Osteoblast (primary cell): ENCODE measurements around the gene JAK1. TPM values are rescaled to one million over a fixed set of nuclear protein-coding genes. Genes with fewer than 3 reads are reported as not detected.

Source experiments
- DNase-seq: peaks from one replicate; pipeline ENCODE4 v3.0.0; 2011; ENCODE audit warnings: low spot score, mixed read lengths; ENCODE audit not compliant: insufficient read length; ENCODE audit errors: missing footprints
- H2AFZ ChIP-seq: 2 replicates; pipeline ENCODE4 v1.6.0; 2011; ENCODE audit warnings: mild to moderate bottlenecking, low read length
- H3K27ac ChIP-seq: 2 replicates; pipeline ENCODE4 v1.5.1; 2011; ENCODE audit warnings: mild to moderate bottlenecking, low read depth, low read length, moderate library complexity
- H3K27me3 ChIP-seq: 2 replicates; pipeline ENCODE4 v1.6.0; 2012; ENCODE audit warnings: mild to moderate bottlenecking, control low read depth, inconsistent platforms, low read length, moderate library complexity; ENCODE audit not compliant: insufficient read depth
- H3K36me3 ChIP-seq: 2 replicates; pipeline ENCODE4 v1.5.1; 2011; ENCODE audit warnings: mild to moderate bottlenecking, low read length, control low read depth, moderate library complexity; ENCODE audit not compliant: insufficient read depth
- H3K4me1 ChIP-seq: 2 replicates; pipeline ENCODE4 v1.5.1; 2011; ENCODE audit warnings: mild to moderate bottlenecking, low read length, control low read depth, moderate library complexity; ENCODE audit not compliant: insufficient read depth
- H3K4me2 ChIP-seq: 2 replicates; pipeline ENCODE4 v1.6.0; 2011; ENCODE audit warnings: mild to moderate bottlenecking, low read length; ENCODE audit not compliant: insufficient read depth
- H3K4me3 ChIP-seq: fragments of 200-600 bp; sonication (generic); 3 replicates; pipeline ENCODE4 v1.5.1; 2012; ENCODE audit warnings: mild to moderate bottlenecking, low read length, inconsistent platforms; ENCODE audit not compliant: insufficient read depth
- H3K79me2 ChIP-seq: 2 replicates; pipeline ENCODE4 v1.6.0; 2012; ENCODE audit warnings: mild to moderate bottlenecking, low read length, control low read depth, inconsistent platforms; ENCODE audit not compliant: insufficient read depth
- H3K9me3 ChIP-seq: 2 replicates; pipeline ENCODE4 v1.5.1; 2011; ENCODE audit warnings: low read depth, low read length, control low read depth
- H4K20me1 ChIP-seq: 2 replicates; pipeline ENCODE4 v1.6.0; 2012; ENCODE audit warnings: mild to moderate bottlenecking, low read length, control low read depth; ENCODE audit not compliant: insufficient read depth
- total RNA-seq: library from RNA; depleted of rRNA; stranded (reverse); fragments of >200 nt; gene quantifications from 2 replicates; pipeline ENCODE4 v1.2.3, GENCODE V29; 2012
- TF ChIP-seq, protein P1 (sequence below): IDR thresholded peaks from 2 replicates; pipeline ENCODE4 v1.5.1; 2011; ENCODE audit warnings: mild to moderate bottlenecking, low read depth, low read length, moderate library complexity; ENCODE audit errors: extremely low read depth

JAK1 gene
- total RNA-seq, 1 donor: 197 TPM

DNA sequence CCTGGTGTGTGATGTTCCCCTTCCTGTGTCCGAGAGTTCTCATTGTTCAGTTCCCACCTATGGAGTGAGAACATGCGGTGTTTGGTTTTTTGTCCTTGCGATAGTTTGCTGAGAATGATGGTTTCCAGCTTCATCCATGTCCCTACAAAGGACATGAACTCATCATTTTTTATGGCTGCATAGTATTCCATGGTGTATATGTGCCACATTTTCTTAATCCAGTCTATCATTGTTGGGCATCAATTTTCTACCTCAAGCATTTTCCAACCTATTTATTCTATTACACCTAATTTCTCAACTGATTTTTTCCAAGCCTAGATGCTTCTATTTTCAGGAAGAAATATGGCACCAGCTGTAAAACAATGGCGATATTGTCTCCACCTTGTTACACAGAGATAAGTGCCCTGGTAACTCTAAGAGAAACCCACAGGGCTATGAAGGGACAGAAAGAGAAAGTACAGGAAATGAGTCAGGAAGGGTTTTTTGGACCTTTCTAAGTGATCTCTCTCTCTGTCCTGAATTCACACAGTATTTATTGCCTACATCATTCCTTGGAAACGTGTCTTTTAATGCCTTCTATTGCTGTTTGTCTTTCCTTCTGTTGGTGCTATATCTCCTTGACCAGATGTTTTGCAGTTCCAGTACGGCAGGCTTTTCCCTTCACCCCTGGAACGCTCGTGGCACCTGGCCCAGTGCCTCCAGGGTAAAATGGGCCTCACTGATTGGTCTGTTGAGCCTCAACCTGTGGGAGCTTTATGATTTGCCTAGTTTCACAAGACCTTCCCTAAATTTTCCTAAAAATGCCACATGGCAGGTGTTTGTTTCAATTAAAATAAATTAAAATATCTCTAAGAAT is 14.6 kb upstream of the JAK1 start:
- Histone ChIP-seq H3K27ac (no peak overlapping the region), H3K4me3 (no peak overlapping the region), H3K4me1 (peaks cover 4% of the 10 kb centered on the region), H3K9me3 (no peaks in the 10 kb centered on the region), H3K27me3 (no peaks in the 10 kb centered on the region), H3K36me3 (no peaks in the 10 kb centered on the region), H3K4me2 (no peak overlapping the region), H3K79me2 (no peaks in the 10 kb centered on the region), H2AFZ (no peak overlapping the region), H4K20me1 (no peaks in the 10 kb centered on the region)
- TF ChIP-seq, protein P1, sequence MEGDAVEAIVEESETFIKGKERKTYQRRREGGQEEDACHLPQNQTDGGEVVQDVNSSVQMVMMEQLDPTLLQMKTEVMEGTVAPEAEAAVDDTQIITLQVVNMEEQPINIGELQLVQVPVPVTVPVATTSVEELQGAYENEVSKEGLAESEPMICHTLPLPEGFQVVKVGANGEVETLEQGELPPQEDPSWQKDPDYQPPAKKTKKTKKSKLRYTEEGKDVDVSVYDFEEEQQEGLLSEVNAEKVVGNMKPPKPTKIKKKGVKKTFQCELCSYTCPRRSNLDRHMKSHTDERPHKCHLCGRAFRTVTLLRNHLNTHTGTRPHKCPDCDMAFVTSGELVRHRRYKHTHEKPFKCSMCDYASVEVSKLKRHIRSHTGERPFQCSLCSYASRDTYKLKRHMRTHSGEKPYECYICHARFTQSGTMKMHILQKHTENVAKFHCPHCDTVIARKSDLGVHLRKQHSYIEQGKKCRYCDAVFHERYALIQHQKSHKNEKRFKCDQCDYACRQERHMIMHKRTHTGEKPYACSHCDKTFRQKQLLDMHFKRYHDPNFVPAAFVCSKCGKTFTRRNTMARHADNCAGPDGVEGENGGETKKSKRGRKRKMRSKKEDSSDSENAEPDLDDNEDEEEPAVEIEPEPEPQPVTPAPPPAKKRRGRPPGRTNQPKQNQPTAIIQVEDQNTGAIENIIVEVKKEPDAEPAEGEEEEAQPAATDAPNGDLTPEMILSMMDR: no peak
- no peak for DNase-seq

DNA sequence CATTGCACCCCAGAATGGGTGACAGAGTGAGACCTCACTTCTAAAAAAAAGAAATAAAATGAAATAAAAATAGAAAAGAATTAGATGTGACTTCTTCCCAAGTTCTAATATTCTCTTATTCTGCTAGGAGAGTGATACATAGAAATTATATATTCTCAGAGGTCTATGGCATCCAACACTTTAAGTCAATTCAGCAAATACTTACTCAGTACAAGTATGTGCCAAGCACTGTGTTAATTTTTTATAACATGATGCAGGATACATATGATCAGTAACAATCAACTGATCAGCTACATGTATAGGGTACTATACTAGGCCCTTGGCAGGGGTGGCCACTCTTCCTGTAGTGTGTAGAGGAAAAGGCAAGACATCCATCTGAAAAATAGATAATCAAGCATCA is 13.0 kb upstream of the JAK1 start:
- no peaks in the 10 kb centered on the region for H4K20me1 ChIP-seq
- H3K27me3 ChIP-seq: no peaks in the 10 kb centered on the region
- H3K4me1 ChIP-seq: peaks cover 4% of the 10 kb centered on the region
- H3K36me3 ChIP-seq: no peaks in the 10 kb centered on the region
- H3K79me2 ChIP-seq: no peaks in the 10 kb centered on the region
- no peak overlapping the region for H3K4me2 ChIP-seq
- no peak overlapping the region for H2AFZ ChIP-seq
- TF ChIP-seq, protein P1: no peak
- H3K9me3 ChIP-seq: no peaks in the 10 kb centered on the region
- no peak for DNase-seq
- H3K4me3 ChIP-seq: no peak overlapping the region
- H3K27ac ChIP-seq: no peak overlapping the region

DNA sequence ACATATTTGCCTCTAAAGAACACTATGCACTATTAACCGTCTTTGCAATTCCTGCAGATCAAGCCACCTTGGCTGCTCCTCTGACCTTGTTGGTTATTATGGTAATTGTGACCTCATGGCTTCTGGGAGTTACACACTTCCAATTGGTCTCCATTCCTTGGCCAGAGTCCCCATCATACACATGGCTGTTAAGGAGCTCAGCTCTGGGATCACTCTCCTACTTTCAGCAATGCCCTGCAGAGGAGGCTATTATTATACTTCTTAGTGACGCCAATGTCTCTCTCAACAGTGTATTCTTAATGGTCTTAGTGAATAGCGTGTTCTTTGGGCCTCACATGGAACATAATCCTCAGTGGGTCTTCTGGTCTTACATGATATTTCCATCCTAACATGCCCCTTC is 10.0 kb upstream of the JAK1 start:
- H2AFZ ChIP-seq: no peak overlapping the region
- no peaks in the 10 kb centered on the region for H3K27me3 ChIP-seq
- no peak for DNase-seq
- H4K20me1 ChIP-seq: no peaks in the 10 kb centered on the region
- H3K4me2 ChIP-seq: no peak overlapping the region
- TF ChIP-seq, protein P1: no peak
- H3K4me3 ChIP-seq: no peak overlapping the region
- H3K79me2 ChIP-seq: no peaks in the 10 kb centered on the region
- H3K27ac ChIP-seq: no peak overlapping the region
- no peaks in the 10 kb centered on the region for H3K4me1 ChIP-seq
- no peaks in the 10 kb centered on the region for H3K36me3 ChIP-seq
- H3K9me3 ChIP-seq: no peaks in the 10 kb centered on the region

DNA sequence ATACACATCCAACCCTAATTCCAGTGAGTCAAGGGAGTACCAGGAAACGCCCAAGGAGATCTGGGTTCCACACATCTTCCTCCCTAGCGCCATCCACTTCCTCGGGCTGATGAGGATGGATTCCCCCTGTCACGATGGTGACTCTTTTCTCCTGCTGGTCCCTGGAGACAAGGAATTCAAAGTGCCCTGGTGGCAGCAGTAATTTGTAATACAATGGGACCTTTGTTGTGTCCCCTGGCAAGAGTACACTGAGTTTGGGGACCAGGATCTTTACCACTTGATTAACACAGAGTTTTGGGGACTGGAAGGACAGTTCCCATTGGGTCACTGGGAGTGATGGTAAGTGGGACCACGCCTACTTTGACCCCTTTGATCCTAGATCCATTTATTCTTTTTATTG is 9.4 kb upstream of the JAK1 start:
- no peak overlapping the region for H2AFZ ChIP-seq
- no peaks in the 10 kb centered on the region for H3K79me2 ChIP-seq
- no peaks in the 10 kb centered on the region for H3K9me3 ChIP-seq
- no peak for DNase-seq
- no peak overlapping the region for H3K27ac ChIP-seq
- H4K20me1 ChIP-seq: no peaks in the 10 kb centered on the region
- no peak overlapping the region for H3K4me2 ChIP-seq
- TF ChIP-seq, protein P1: no peak
- H3K4me1 ChIP-seq: no peaks in the 10 kb centered on the region
- no peak overlapping the region for H3K4me3 ChIP-seq
- H3K36me3 ChIP-seq: no peaks in the 10 kb centered on the region
- no peaks in the 10 kb centered on the region for H3K27me3 ChIP-seq
